Uterus (tissue), 2 donors: Measurements from ENCODE around the gene IGF1R.

Experiments used
- CTCF ChIP-seq, 4 experiments: fragments of 200-600 bp in 2 of 4; fragments of 450-650 bp in 2 of 4; sonication (generic) in 2 of 4; IDR thresholded peaks; one replicate each; pipeline ENCODE4 v1.5.1; 2016 to 2019; ENCODE audit warnings: antibody characterized with exemption in 4 of 4, mild to moderate bottlenecking in 2 of 4, moderate library complexity in 1 of 4
- POLR2A ChIP-seq, 2 donors: fragments of 450-650 bp; IDR thresholded peaks; one replicate each; pipeline ENCODE4 v1.6.1; 2016; ENCODE audit warnings: antibody characterized with exemption in 2 of 2, mild to moderate bottlenecking in 1 of 2, moderate library complexity in 1 of 2

GRCh38 chr15:98745650-98746374 is 97.5 kb downstream of the IGF1R start:
- no peak for TF ChIP-seq POLR2A (IDR thresholded peaks at IDR 0.05)
- no peak for TF ChIP-seq CTCF (IDR thresholded peaks at IDR 0.05)
